Panc1 (cell line): ENCODE measurements around the gene NUDT4. TPM values are rescaled to one million over a fixed set of nuclear protein-coding genes. Genes with fewer than 3 reads are reported as not detected.
"Not testable (repeated sequence)": the region's sequence is repeated elsewhere in the genome, so short reads cannot be mapped to it uniquely, and the experiment has no call there.

ENCODE experiments used
- ATAC-seq: fragments of 200-7000 bp; cut with Tn5 transposase; 2 replicates; pipeline ENCODE4 v1.9.1; 2020; ENCODE audit warnings: mild to moderate bottlenecking, moderate library complexity
- BruUV-seq: library from RNA; stranded (reverse); fragments of 400-500 nt; replicated peaks from 2 replicates; lab custom pipeline; 2021; lab: Mats Ljungman, UMichigan
- CTCF ChIA-PET: fragments of 300-600 bp; sonication (Branson Sonifier 250); formaldehyde crosslinking; loops from one replicate; lab custom pipeline; 2022; ENCODE audit warnings: antibody characterized with exemption; lab: Charles Lee
- POLR2A ChIA-PET: fragments of 300-600 bp; sonication (Branson Sonifier 250); formaldehyde crosslinking; loops from one replicate; lab custom pipeline; 2022; ENCODE audit warnings: antibody characterized with exemption; lab: Charles Lee
- DNase-seq: peaks from one replicate; pipeline ENCODE4 v3.0.0-alpha.2; 2010; ENCODE audit warnings: low read depth, low spot score
- H3K27ac ChIP-seq: 2 replicates; pipeline ENCODE4 v1.5.1; 2011; ENCODE audit warnings: mild to moderate bottlenecking, low read length, inconsistent platforms
- H3K27me3 ChIP-seq: fragments of 200-500 bp; sonication (Bioruptor generic); 2 replicates; pipeline ENCODE4 v1.6.0; 2014; ENCODE audit warnings: low read length, inconsistent platforms; ENCODE audit not compliant: control insufficient read depth, insufficient read depth
- H3K36me3 ChIP-seq: fragments of 200-500 bp; sonication (Bioruptor generic); 2 replicates; pipeline ENCODE4 v1.5.1; 2014; ENCODE audit warnings: inconsistent platforms, mild to moderate bottlenecking, low read length, moderate library complexity; ENCODE audit not compliant: control insufficient read depth, insufficient read depth
- H3K4me1 ChIP-seq: 2 replicates; pipeline ENCODE4 v1.5.1; 2011; ENCODE audit warnings: inconsistent platforms, mild to moderate bottlenecking, low read length, moderate library complexity; ENCODE audit not compliant: control insufficient read depth, insufficient read depth
- H3K4me3 ChIP-seq, 2 experiments: 2 replicates each; pipeline ENCODE4 v1.5.1; 2011 to 2012; ENCODE audit warnings: low read depth in 2 of 2, low read length in 2 of 2, mild to moderate bottlenecking in 2 of 2, inconsistent platforms in 1 of 2, moderate library complexity in 1 of 2
- H3K9me3 ChIP-seq: fragments of 200-500 bp; sonication (Bioruptor generic); 2 replicates; pipeline ENCODE4 v1.5.1; 2014; ENCODE audit warnings: low read depth, mild to moderate bottlenecking, inconsistent platforms, low read length, moderate library complexity; ENCODE audit not compliant: control insufficient read depth, insufficient read depth
- POLR2AphosphoS5 ChIP-seq: IDR thresholded peaks from 2 replicates; pipeline ENCODE4 v1.6.1; 2012; ENCODE audit warnings: mild to moderate bottlenecking, low read depth, low read length, moderate library complexity
- SIN3A ChIP-seq: IDR thresholded peaks from 2 replicates; pipeline ENCODE4 v1.6.1; 2012; ENCODE audit warnings: low read depth, mild to moderate bottlenecking, low read length, moderate library complexity, borderline replicate concordance; ENCODE audit not compliant: insufficient read depth
- TCF7L2 ChIP-seq: IDR thresholded peaks from 2 replicates; pipeline ENCODE4 v1.6.1; 2011; ENCODE audit warnings: mild to moderate bottlenecking, low read depth, low read length, inconsistent platforms
- in situ Hi-C: cut with HindIII; loops from 2 replicates; pipeline ENCODE4 v1.10.0; 2016; ENCODE audit warnings: low sequenced_read_pairs, low pct_unique_long_range_greater_than_20kb
- intact Hi-C: fragments of 100-400 bp; cut with micrococcal nuclease; formaldehyde crosslinking; loops from one replicate; pipeline ENCODE4 v1.10.0; 2022; ENCODE audit not compliant: unreplicated experiment
- total RNA-seq: library from RNA; stranded (reverse); gene quantifications from one replicate; pipeline ENCODE4 v1.2.1, GENCODE V29; 2021; ENCODE audit not compliant: unreplicated experiment
- TF ChIP-seq, protein P1 (sequence below), 2 experiments: IDR thresholded peaks; 2 replicates each; pipeline ENCODE4 v1.6.1; 2011 to 2012; ENCODE audit warnings: low read depth in 2 of 2, control low read depth in 1 of 2, low read length in 1 of 2, mild to moderate bottlenecking in 1 of 2, moderate library complexity in 1 of 2; ENCODE audit not compliant: insufficient read depth in 1 of 2
- TF ChIP-seq, protein P2 (sequence below): fragments of 450-650 bp; IDR thresholded peaks from 2 replicates; pipeline ENCODE4 v1.5.1; 2017; ENCODE audit warnings: mild to moderate bottlenecking

Gene NUDT4
- total RNA-seq, 1 experiment from 2014 or later, result 45.7 TPM

DNA sequence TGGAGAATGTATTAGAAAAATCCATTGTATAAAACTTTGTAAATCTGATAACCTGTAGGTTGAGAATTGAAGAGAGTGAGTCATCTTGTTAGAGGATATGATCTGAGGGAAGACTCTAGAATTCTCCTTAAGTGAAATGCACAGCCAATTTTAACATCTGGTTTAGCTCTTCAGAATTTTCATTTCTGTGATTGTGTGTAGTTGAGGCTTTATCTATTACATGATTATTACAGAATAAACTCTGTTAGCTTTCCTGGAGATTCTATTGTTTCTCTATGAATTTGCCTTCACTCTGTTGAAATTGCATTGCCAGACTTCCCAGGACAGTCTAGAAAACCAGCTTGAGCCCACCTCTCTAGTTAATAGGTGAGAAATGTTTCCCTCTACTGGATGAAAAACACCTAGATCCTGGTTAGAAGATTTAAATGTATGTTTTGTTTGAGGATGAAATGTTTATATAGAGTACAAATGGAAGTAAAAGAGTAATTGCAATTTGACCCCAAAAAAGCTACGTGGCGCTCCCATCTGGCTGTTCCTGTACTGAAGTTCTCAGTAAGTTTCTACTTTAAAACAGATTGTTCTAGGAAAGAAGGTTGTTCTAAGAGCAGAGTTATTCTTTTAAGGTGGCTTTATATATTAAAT lies 2.9 kb downstream of the NUDT4 start:
- peak overlapping the region; percentile 93 to 100 for H3K4me3 ChIP-seq
- H3K9me3 ChIP-seq, result no peaks in the 10 kb centered on the region
- intact Hi-C loops, result loop anchor here (5.0 kb wide), 1 partner anchor 393 kb away; no protein-coding TSS in a partner anchor
- ChIA-PET POLR2A (no interaction called here), CTCF (interaction anchor here (0.7 to 1.4 kb wide), 3 partner anchors 16 to 578 kb away, joined by 3 read pairs; no protein-coding TSS in a partner anchor)
- TF ChIP-seq, protein P1, sequence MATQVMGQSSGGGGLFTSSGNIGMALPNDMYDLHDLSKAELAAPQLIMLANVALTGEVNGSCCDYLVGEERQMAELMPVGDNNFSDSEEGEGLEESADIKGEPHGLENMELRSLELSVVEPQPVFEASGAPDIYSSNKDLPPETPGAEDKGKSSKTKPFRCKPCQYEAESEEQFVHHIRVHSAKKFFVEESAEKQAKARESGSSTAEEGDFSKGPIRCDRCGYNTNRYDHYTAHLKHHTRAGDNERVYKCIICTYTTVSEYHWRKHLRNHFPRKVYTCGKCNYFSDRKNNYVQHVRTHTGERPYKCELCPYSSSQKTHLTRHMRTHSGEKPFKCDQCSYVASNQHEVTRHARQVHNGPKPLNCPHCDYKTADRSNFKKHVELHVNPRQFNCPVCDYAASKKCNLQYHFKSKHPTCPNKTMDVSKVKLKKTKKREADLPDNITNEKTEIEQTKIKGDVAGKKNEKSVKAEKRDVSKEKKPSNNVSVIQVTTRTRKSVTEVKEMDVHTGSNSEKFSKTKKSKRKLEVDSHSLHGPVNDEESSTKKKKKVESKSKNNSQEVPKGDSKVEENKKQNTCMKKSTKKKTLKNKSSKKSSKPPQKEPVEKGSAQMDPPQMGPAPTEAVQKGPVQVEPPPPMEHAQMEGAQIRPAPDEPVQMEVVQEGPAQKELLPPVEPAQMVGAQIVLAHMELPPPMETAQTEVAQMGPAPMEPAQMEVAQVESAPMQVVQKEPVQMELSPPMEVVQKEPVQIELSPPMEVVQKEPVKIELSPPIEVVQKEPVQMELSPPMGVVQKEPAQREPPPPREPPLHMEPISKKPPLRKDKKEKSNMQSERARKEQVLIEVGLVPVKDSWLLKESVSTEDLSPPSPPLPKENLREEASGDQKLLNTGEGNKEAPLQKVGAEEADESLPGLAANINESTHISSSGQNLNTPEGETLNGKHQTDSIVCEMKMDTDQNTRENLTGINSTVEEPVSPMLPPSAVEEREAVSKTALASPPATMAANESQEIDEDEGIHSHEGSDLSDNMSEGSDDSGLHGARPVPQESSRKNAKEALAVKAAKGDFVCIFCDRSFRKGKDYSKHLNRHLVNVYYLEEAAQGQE (IDR thresholded peaks at IDR 0.05; ENCODE audit: insufficient read depth in 1 of 2, low read depth in 2 of 2, low read length in 1 of 2), result no peak
- TF ChIP-seq POLR2AphosphoS5 (no peak), TCF7L2 (no peak), SIN3A (no peak)
- TF ChIP-seq, protein P2, sequence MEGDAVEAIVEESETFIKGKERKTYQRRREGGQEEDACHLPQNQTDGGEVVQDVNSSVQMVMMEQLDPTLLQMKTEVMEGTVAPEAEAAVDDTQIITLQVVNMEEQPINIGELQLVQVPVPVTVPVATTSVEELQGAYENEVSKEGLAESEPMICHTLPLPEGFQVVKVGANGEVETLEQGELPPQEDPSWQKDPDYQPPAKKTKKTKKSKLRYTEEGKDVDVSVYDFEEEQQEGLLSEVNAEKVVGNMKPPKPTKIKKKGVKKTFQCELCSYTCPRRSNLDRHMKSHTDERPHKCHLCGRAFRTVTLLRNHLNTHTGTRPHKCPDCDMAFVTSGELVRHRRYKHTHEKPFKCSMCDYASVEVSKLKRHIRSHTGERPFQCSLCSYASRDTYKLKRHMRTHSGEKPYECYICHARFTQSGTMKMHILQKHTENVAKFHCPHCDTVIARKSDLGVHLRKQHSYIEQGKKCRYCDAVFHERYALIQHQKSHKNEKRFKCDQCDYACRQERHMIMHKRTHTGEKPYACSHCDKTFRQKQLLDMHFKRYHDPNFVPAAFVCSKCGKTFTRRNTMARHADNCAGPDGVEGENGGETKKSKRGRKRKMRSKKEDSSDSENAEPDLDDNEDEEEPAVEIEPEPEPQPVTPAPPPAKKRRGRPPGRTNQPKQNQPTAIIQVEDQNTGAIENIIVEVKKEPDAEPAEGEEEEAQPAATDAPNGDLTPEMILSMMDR, result no peak; the same call in 1 of the 2 replicates
- BruUV-seq, result no TSS peak
- no peak for DNase-seq
- H3K36me3 ChIP-seq, result peaks cover 3% of the 10 kb centered on the region; the same call in 1 of the 2 replicates
- H3K27me3 ChIP-seq, result no peaks in the 10 kb centered on the region
- ATAC-seq, result no peak
- H3K27ac ChIP-seq, result peak overlapping the region; percentile 92; the same call in 1 of the 2 replicates
- H3K4me1 ChIP-seq, result peaks cover 27% of the 10 kb centered on the region
- in situ Hi-C loops, result no loop called here

GRCh38 chr12:93381161-93381975 lies 3.6 kb downstream of the NUDT4 start:
- H3K4me1 ChIP-seq, result peaks cover 22% of the 10 kb centered on the region
- peak overlapping the region; percentile 93 to 100 for H3K4me3 ChIP-seq
- POLR2A ChIA-PET, result no interaction called here
- ATAC-seq (no peak), DNase-seq (no peak)
- in situ Hi-C loops (no loop called here), intact Hi-C loops (loop anchor here (5.0 kb wide), 1 partner anchor 394 kb away; no protein-coding TSS in a partner anchor)
- no peak overlapping the region for H3K27ac ChIP-seq
- H3K27me3 ChIP-seq, result no peaks in the 10 kb centered on the region
- BruUV-seq, result no TSS peak
- H3K9me3 ChIP-seq, result no peaks in the 10 kb centered on the region
- TF ChIP-seq POLR2AphosphoS5, result no peak
- no peak for TF ChIP-seq SIN3A
- TF ChIP-seq, protein P1 (IDR thresholded peaks at IDR 0.05; ENCODE audit: insufficient read depth in 1 of 2, low read depth in 2 of 2, low read length in 1 of 2), result no peak
- TF ChIP-seq, protein P2, result no peak
- TF ChIP-seq TCF7L2, result no peak
- CTCF ChIA-PET, result interaction anchor here (1.4 kb wide), 1 partner anchor 16 kb away, joined by 3 read pairs; no protein-coding TSS in a partner anchor
- peaks cover 3% of the 10 kb centered on the region; the same call in 1 of the 2 replicates for H3K36me3 ChIP-seq

DNA sequence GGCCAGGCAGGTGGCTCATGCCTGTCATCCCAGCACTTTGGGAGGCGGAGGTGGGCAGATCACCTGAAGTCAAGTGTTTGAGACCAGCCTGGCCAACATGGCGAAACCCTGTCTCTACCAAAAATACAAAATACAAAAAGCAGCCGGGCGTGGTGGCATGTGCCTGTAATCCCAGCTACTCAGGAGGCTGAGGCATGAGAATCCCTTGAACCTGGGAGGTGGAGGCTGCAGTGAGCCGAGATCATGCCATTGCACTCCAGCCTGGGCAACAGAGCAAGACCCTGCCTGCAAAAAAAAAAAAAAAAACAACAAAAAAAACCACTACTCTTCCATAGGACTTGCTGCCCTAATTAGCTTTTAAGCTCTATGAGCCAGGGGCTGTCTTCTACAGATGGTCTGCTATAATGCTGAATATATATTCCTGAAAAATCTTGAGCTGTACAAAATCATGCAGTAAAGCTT lies 4.3 kb downstream of the NUDT4 start:
- in situ Hi-C loops, H3K27ac ChIP-seq, DNase-seq, BruUV-seq, CTCF ChIA-PET, H3K27me3 ChIP-seq, ATAC-seq, H3K36me3 ChIP-seq, H3K9me3 ChIP-seq: not testable (repeated sequence)
- POLR2A ChIA-PET, result interaction anchor here (0.6 kb wide), 1 partner anchor 176 kb away, joined by 13 read pairs; no protein-coding TSS in a partner anchor
- Histone ChIP-seq H3K4me3 (peak overlapping the region in 1 of 2 experiments; percentile 100; a peak in 2 of 4 replicates), H3K4me1 (peaks cover 16% of the 10 kb centered on the region)
- intact Hi-C loops, result loop anchor here (5.0 kb wide), 1 partner anchor 395 kb away; no protein-coding TSS in a partner anchor
